ENCODE measurements around the gene EIF4G3.

- TF ChIP-seq ZC3H10 (CRISPR knock-in tag; IDR thresholded peaks at IDR 0.05) (no peak), ARNTL (CRISPR knock-in tag; IDR thresholded peaks at IDR 0.05; ENCODE audit: borderline replicate concordance, low read depth) (no peak), RARB (CRISPR knock-in tag; IDR thresholded peaks at IDR 0.05) (no peak), ESRRG (CRISPR knock-in tag; IDR thresholded peaks at IDR 0.05) (no peak)
- TF ChIP-seq, protein P1, sequence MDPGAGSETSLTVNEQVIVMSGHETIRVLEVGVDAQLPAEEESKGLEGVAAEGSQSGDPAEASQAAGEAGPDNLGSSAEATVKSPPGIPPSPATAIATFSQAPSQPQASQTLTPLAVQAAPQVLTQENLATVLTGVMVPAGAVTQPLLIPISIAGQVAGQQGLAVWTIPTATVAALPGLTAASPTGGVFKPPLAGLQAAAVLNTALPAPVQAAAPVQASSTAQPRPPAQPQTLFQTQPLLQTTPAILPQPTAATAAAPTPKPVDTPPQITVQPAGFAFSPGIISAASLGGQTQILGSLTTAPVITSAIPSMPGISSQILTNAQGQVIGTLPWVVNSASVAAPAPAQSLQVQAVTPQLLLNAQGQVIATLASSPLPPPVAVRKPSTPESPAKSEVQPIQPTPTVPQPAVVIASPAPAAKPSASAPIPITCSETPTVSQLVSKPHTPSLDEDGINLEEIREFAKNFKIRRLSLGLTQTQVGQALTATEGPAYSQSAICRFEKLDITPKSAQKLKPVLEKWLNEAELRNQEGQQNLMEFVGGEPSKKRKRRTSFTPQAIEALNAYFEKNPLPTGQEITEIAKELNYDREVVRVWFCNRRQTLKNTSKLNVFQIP (CRISPR knock-in tag; IDR thresholded peaks at IDR 0.05; ENCODE audit: borderline replicate concordance, low read depth): no peak
- TF ChIP-seq, protein P2, sequence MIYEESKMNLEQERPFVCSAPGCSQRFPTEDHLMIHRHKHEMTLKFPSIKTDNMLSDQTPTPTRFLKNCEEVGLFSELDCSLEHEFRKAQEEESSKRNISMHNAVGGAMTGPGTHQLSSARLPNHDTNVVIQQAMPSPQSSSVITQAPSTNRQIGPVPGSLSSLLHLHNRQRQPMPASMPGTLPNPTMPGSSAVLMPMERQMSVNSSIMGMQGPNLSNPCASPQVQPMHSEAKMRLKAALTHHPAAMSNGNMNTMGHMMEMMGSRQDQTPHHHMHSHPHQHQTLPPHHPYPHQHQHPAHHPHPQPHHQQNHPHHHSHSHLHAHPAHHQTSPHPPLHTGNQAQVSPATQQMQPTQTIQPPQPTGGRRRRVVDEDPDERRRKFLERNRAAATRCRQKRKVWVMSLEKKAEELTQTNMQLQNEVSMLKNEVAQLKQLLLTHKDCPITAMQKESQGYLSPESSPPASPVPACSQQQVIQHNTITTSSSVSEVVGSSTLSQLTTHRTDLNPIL (CRISPR knock-in tag; IDR thresholded peaks at IDR 0.05; ENCODE audit: low read depth): no peak
These were observed 8.6 kb upstream of the EIF4G3 start for GRCh38 chr1:21185221-21185731.
